ENCODE data around the gene SMIM44.

Gene SMIM44

GRCh38 chr19:3433805-3434540 lies 49.3 kb downstream of the SMIM44 start:
- Histone ChIP-seq H3F3A (ENCODE audit: insufficient read depth, low read length) (peaks cover 4% of the 10 kb centered on the region; the same call in 1 of the 2 replicates), H2AFZ (ENCODE audit: low read length) (peak overlapping the region; percentile 100), H3K9me2 (replicated peaks; ENCODE audit: insufficient read depth, low read length) (no peaks in the 10 kb centered on the region), H3K79me2 (ENCODE audit: low read length) (no peaks in the 10 kb centered on the region), H3K9me3 (replicated peaks; ENCODE audit: insufficient read depth, low read length) (no peaks in the 10 kb centered on the region), H3K9ac (ENCODE audit: low read length) (no peak overlapping the region), H4K20me1 (ENCODE audit: insufficient read depth, low read length) (no peaks in the 10 kb centered on the region), H3K4me3 (ENCODE audit: low read length) (peak overlapping the region; percentile 92), H3K36me3 (replicated peaks; ENCODE audit: insufficient read depth, low read length) (no peaks in the 10 kb centered on the region), H3K4me2 (ENCODE audit: low read depth, low read length) (peak overlapping the region; percentile 99), H3K4me1 (ENCODE audit: low read length) (peaks cover 4% of the 10 kb centered on the region), H3K27me3 (replicated peaks; ENCODE audit: insufficient read depth, low read length) (peaks cover 68% of the 10 kb centered on the region), H3K27ac (ENCODE audit: low read length) (no peak overlapping the region)
- DNase-seq = no peak
- TF ChIP-seq CTCF (IDR thresholded peaks at IDR 0.05; ENCODE audit: low read length) (no peak), EZH2 (optimal IDR thresholded peaks at IDR 0.05; ENCODE audit: low read depth, low read length) (no peak), EZH2phosphoT487 (IDR thresholded peaks at IDR 0.05; ENCODE audit: low read length) (no peak)

- H3K9me2 ChIP-seq (replicated peaks; ENCODE audit: insufficient read depth, low read length) = no peaks in the 10 kb centered on the region
- TF ChIP-seq EZH2phosphoT487 (IDR thresholded peaks at IDR 0.05; ENCODE audit: low read length) = no peak
- no peak for TF ChIP-seq CTCF (IDR thresholded peaks at IDR 0.05; ENCODE audit: low read length)
- no peak for TF ChIP-seq EZH2 (optimal IDR thresholded peaks at IDR 0.05; ENCODE audit: low read depth, low read length)
- peaks cover 69% of the 10 kb centered on the region for H3K27me3 ChIP-seq (replicated peaks; ENCODE audit: insufficient read depth, low read length)
- H3K4me3 ChIP-seq (ENCODE audit: low read length) = no peak overlapping the region
- no peaks in the 10 kb centered on the region for H3K79me2 ChIP-seq (ENCODE audit: low read length)
- H3K4me2 ChIP-seq (ENCODE audit: low read depth, low read length) = no peak overlapping the region
- H3K36me3 ChIP-seq (replicated peaks; ENCODE audit: insufficient read depth, low read length) = no peaks in the 10 kb centered on the region
- DNase-seq = no peak
- H3K9ac ChIP-seq (ENCODE audit: low read length) = no peak overlapping the region
- peaks cover 4% of the 10 kb centered on the region; the same call in 1 of the 2 replicates for H3F3A ChIP-seq (ENCODE audit: insufficient read depth, low read length)
- no peak overlapping the region for H3K27ac ChIP-seq (ENCODE audit: low read length)
- no peaks in the 10 kb centered on the region for H3K9me3 ChIP-seq (replicated peaks; ENCODE audit: insufficient read depth, low read length)
- H4K20me1 ChIP-seq (ENCODE audit: insufficient read depth, low read length) = no peaks in the 10 kb centered on the region
- H3K4me1 ChIP-seq (ENCODE audit: low read length) = peaks cover 4% of the 10 kb centered on the region
- no peak overlapping the region for H2AFZ ChIP-seq (ENCODE audit: low read length)
These were observed 49.9 kb downstream of the SMIM44 start for GRCh38 chr19:3433313-3433712.
